HG03457 (cell line): Measurements from ENCODE around the gene RBBP6.
"Not testable (repeated sequence)": the region's sequence is repeated elsewhere in the genome, so short reads cannot be mapped to it uniquely, and the experiment has no call there.

Source experiments
- ATAC-seq: cut with Tn5 transposase; IDR thresholded peaks from one replicate; pipeline ENCODE4 v1.9.1; 2021; ENCODE audit warnings: moderate number of reproducible peaks; ENCODE audit not compliant: unreplicated experiment

RBBP6 gene, protein sequence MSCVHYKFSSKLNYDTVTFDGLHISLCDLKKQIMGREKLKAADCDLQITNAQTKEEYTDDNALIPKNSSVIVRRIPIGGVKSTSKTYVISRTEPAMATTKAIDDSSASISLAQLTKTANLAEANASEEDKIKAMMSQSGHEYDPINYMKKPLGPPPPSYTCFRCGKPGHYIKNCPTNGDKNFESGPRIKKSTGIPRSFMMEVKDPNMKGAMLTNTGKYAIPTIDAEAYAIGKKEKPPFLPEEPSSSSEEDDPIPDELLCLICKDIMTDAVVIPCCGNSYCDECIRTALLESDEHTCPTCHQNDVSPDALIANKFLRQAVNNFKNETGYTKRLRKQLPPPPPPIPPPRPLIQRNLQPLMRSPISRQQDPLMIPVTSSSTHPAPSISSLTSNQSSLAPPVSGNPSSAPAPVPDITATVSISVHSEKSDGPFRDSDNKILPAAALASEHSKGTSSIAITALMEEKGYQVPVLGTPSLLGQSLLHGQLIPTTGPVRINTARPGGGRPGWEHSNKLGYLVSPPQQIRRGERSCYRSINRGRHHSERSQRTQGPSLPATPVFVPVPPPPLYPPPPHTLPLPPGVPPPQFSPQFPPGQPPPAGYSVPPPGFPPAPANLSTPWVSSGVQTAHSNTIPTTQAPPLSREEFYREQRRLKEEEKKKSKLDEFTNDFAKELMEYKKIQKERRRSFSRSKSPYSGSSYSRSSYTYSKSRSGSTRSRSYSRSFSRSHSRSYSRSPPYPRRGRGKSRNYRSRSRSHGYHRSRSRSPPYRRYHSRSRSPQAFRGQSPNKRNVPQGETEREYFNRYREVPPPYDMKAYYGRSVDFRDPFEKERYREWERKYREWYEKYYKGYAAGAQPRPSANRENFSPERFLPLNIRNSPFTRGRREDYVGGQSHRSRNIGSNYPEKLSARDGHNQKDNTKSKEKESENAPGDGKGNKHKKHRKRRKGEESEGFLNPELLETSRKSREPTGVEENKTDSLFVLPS (N-terminal part only)

DNA sequence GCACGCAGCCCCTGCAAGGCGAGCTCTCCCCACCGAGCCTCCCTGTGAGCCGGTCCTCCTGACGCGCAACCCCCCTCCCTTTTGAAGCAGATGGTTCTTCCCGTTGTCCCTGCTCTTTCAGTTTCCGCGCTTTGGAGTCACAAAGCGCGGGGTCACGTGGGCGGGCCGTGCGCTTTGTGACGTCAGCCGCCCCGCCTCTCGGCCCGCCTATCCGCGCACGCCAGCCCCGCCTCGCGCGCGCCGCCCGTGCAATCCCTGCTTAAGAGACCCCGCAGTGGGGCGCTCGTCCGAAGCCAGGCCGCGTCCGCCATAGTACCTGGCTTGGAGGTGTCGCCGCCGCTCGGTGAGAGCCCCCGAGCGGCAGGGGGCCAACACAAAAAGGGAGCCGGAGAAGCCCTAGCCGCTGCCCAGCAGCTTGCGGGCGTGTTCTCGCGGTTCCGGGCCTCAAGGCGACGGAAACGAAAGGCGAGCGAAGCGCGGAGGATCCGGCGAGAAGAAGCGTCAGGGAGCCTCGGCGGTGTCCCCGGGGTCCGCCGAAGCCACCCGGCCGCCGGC is at the start of gene RBBP6:
TSS of gene RBBP6 (plus strand) at position 272 of the 555 bp plus-strand sequence. CDS start 1,061 bp downstream, outside the sequence.
- peak; percentile 80 for ATAC-seq

DNA sequence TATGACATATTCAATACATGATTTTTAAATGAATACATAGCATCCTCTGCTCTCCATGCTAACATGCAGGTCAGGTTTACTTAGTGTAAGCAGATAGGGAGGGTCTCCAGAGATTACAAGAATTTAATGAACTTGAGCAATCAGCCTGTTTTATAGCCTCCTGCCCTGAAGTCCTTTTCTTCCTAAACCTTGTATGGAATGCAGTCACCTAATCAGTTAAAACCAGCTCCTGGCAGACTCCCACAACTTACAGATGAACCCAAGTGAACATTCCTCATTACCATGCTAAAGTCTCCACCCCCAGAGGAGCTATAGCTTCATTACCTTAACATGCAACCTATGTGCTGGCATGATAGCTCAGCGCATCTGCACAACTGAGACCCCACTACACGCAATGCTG is 48.5 kb upstream of the RBBP6 start:
- no peak for ATAC-seq

DNA sequence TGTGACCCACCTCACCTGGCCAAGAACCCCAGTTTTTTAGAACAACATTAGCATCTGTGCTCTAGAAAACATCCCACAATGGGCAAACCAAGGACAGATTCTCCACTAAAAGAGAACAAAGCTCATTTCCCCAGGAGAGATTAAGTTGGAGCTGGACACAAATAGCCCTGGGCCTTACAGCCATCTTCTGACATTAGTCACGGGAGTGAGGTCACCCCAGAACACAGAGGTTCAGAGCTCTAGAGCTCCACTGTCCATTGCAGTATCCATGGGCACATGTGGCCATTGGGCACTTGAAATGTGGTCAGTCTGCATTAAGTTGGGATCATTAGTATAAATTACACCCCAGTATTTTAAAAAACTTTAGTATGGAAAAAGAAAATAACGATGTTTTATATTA is 47.6 kb upstream of the RBBP6 start:
- no peak for ATAC-seq

DNA sequence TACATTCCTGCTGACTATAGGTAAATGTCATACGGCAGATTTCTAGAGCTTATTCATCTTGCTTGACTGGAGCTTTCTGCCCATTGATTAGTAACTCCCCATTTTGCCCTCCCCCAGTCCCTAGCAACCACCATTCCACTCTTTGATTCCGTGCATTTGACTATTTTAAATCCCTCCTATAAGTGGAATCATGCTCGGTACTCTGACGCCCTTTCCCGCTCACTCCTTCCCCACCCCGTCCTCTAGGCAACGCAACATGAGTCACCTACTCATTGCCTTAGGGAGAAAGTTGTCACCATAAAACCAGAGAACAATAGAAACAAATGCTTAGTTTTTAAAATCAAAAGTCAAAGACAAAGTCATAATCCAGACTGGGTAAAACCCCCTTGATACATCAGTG is 45.5 kb upstream of the RBBP6 start:
- ATAC-seq = no peak

DNA sequence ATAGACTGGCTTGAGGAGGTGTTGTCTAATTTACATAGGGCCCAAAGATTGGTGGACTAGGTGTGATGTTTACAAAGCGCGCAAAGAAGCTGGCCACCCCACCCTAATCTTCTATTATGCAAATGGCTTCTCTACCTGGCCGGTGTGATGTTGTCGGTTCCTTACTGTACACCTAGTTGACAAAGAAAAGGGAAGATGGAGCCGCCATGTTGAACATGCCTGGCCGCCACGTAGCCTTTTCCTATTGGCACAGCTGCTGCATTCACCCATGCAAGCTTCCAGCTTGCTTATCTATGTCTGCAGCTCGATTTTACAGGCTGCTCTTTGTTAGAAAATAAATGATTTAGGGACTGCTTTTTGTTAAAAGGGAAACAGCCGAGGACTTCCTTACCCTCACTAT is 44.2 kb upstream of the RBBP6 start:
- not testable (repeated sequence) for ATAC-seq

DNA sequence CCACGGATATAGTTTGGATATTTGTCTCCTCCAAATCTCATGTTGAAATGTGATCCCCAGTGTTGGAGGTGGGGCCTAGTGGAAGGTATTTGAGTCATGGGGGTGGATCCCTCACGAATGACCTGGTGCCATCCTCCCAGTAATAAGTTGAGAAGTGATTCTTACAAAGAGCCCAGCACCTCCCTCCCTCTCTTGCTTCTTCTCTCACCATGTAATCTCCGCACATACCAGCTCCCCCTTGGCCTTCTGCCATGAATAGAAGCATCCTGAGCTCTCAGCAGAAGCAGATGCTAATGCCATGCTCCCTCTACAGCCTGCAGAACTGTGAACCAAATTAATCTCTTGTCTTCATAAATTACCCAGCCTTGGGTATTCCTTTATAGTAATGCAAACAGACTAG is 41.9 kb upstream of the RBBP6 start:
- no peak for ATAC-seq

DNA sequence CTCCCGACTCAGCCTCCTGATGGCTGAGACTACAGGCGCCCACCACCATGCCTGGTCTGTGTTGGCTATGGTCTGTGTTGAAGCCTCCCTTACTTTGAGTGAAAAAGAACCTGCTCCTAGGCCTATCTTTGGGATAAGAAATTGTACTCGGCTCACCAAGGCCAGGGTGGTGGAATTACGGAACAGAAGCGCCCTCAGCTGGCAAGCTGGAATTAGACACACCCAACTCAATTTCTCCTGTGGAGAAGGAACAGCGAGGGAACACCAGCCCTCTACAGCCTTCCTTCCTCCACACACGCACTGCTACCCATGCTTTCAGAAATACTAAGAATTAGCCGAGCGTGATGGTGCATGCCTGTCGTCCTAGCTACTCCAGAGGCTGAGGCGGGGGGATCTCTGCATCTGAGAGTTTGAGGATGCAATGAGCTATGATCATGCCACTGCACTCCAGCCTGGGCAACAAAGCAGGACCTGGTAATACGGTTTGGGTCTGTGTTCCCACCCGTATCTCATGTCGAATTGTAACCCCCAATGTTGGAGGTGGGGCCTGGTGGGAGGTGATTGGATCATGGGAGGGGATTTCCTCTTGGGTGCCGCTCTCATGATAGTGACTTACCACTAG is 40.1 kb upstream of the RBBP6 start:
- no peak for ATAC-seq

DNA sequence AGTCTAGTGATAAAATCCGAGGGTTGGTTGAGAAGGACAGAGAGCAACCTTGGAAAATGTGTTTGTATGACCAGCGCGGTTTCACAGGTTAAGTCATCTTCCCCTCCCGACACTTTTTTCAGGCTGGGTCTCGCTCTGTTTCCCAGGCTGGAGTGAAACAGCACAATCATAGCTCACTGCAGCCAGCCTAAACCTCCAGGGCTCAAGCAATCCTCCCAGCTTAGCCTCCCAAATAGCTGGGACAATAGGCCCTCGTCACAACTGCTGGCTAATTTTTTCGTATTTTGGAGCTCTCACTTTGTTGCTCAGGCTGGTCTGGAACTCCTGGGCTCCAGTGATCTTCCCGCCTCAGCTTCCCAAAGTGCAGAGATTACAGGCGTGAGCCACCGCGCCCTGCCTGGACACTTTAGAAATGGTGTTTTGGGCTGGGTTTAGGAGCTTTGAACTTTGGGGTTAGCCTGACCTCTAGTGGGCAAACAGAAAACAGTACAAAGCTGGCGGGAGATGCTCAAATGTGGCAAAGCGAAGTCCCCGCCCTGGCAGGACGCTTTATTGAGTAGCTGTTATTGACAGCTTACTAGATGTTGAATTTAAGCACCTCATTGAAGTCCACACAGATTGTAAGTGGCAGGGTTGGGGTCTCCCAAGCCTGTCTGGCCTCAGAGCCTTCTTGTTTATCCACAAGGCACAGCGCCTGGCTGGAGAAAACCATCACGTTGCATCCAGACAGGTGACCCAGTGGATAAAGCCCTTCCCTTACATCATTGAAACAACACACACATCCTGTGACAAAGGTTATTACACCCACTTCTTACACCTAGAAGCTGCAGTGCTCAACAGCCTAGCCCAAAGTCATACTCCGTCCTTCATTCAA is 34.7 kb upstream of the RBBP6 start:
- no peak for ATAC-seq

DNA sequence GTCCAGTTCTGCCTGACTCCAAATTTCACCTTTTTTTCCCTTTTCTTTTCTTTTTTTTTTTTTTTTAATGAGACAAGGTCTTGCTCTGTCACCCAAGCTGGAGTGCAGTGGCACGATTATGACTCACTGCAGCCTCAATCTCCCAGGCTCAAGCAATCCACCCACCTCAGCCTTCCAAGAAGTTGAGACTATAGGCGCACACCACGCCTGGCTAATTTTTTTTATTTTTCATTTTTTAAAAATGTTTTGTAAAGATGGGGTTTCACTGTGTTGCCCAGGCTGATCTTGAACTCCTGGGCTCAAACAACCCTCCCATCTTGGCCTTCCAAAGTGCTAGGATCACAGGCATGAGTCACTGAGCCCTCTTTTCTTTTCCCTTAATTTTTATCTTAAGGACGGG is 33.4 kb upstream of the RBBP6 start:
- ATAC-seq = no peak

DNA sequence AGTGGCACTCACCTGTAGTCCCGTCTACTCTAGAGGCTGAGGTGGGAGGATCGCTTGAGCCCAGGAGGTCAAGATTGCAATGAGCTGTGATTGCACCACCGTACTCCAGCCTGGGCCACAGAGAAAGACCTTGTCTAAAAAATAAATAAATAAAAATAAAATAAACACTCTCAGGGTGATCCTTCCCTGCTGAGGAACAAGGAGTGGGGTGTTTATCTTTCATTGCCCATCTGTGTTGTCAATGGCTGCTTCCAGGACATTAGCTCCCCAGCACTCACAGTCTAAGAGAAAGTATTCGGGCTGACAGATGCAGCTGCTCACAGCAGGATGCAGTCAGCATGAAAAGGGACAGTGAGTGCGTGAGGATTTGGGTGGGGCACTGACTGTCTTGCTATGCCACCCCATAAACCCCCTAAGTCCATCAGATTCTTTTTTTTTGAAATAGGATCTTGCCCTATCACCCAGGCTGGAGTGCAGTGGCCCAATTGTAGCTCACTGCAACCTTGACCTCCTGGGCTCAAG is 31.3 kb upstream of the RBBP6 start:
- ATAC-seq = no peak

DNA sequence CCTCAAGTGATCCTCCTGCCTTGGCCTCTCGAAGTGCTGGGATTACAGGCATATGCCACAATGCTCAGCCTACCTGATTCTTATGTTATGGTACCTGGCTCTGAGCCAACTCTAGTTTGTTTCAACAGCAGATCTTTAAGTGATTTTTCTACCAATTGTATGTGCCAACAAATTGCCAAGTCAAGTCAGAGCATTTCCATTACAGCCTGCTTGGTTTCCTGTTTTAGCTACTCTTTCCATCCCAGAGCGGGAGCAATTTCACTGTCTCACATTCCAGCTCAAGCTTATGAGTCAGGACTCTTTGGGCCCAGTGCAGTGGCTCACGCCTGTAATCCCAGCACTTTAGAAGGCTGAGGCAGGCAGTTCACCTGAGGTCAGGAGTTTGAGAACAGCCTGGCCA is 30.8 kb upstream of the RBBP6 start:
- ATAC-seq = no peak

DNA sequence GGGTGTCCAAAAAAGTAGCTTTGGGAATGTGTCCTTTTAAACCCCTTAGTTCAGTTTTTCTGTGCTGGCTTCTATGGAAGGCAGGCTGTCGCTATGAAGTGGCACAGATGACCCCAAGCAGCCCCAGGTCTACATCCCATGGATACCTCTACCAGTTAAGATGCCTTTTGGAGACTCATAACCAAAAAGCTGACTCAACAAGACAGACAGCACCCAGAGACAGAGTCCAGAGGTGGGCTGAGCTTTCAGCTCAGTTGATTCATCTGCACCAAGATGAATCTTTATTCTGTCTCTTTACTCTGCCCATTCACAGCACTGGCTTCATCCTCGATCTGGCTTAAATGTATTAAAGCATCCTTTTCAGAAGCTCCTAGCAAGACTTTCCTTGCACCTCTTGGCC is 29.8 kb upstream of the RBBP6 start:
- no peak for ATAC-seq

DNA sequence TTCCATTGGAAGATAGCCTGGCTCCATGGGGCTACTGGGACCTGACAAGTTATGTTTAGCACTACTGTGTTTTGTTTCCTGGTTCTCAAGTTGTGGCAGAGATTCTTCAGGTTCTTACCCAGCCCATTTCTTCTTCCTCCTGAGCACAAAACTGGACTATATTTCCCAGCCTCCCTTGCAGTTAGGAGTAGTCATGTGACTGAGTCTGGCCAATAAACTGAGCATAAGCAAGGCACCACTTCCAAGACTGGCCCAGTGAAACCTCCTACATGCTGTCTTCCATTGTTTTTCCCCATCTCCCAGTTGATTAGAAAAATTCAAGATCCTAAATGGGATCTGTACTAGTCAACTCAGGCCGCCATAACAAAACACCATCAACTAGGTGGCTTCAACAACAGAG is 28.2 kb upstream of the RBBP6 start:
- no peak for ATAC-seq

DNA sequence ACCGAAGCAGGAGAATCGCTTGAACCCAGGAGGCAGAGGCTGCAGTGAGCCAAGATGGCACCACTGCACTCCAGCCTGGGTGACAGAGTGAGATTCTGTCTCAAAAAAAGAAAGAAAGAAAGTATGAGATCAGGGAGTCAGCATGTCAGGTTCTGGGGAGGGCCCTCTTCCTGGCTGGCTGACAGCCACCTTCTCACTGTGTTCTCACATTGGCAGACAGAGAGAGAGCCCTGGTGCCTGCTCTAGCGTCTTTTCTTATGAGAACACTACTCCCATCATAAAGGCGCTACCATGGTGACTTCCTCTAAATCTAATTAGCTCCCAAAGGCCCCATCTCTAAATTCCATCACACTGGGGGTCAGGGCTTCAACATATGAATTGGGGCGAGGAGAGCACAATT is 27.6 kb upstream of the RBBP6 start:
- ATAC-seq = no peak

DNA sequence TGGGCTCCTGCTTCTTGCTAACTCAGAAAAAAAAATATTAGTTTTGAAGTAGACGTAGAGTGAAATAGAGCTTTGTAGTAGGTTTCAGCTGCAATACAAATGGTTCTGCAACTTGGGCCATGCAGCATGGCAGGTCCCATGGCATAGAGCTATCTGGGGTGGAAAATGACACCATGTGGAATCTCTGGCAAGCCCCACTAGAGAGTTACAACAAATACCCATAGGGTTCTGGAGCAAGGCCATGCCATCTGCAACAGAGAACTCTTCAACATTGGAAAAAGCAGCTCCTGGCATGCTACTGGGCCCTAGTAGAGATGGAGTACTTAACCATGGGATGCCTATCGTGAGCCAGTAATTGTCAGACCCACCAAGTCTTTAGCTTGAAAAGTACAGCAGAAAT is 25.3 kb upstream of the RBBP6 start:
- ATAC-seq = no peak

DNA sequence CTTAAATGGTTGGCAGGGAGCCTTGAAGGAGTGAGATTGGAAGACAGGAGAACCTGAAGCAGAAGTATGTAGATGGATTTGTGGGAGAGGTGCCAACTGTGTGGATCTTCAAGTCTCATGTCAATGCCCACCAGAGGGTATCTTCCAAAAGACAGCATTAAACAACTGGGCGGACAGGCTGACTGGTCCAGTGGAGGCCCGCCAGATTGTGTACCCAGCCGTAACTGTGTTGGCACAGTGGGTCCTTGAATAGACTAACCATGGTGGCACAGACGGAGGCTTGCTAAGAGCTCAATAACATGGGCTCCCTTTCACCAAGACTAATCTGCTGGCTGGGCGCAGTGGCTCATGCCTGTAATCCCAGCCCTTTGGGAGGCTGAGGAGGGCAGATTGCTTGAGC is 24.2 kb upstream of the RBBP6 start:
- ATAC-seq = no peak

DNA sequence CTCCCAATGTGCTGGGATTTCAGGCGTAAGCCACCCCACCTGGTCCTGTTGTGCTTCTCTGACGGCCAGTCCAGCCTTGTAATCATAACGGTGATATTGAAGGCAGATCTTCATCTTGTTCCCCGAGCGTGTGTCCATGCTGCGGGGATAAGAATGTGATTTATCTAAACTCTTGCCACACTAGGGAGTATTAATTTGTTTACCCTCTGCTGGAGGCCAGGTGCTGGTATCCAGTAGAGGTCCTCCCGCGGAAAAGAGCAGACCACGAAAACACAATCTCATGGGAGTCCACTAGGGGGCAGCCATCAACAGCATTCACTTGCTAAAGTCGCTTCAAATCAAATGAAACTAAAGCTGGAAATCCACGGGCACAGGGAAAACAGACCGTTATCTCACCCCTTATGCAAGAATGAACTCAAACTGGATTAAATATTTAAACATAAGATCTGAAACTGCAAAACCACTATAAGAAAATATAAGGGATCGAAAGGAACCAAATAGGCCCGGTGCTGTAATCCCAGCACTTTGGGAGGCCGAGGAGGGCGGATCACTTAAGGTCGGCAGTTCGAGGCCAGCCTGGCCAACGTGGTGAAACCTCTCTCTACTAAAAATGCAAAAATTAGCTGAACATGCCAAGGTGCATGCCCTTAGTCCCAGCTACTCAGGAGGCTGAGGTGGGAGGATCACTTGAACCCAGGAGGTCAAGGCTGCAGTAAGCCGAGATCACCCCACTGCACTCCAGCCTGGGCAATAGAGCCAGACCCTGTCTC is 22.3 kb upstream of the RBBP6 start:
- ATAC-seq = no peak

DNA sequence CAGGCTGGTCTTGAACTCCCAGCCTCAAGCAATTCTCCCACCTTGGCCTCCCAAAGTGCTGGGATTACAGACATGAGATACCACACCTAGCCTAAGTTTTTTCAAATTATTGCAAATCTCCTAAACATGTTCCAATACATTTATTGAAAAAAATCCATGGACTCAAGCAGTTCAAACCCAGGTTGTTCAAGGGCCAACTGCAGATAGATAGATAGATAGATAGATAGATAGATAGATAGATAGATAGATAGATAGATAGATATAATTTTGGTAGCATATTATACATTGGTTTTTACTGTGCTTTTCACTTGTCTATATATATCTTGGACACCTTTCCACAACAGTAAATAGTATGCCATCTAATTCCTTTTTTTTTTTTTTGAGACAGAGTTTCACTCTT is 20.9 kb upstream of the RBBP6 start:
- ATAC-seq = no peak

DNA sequence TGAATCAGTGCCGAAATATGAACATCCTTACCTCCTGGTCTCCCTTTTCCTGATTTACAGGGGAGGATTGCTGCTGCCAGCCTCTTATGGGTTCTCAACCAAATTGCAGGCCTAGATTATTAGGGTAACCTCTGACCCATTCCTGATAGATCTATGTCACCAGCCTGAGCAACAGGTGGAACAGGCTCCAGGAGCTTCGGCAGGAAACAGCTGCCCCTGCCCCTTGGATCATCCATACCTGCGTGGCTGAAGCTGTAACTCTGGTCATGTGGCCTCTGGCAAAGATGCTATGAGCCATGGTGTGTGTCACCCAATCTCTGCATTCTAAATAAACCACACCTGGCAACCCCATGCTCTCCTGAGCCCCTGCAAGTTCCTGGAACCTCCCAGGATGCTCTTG is 18.4 kb upstream of the RBBP6 start:
- ATAC-seq = no peak
